GM12892 (cell line): ENCODE data around the gene SEC31B.
A peak's percentile ranks its signal among the peaks of the same experiment; 100 is the strongest.

Source experiments
- POLR2A ChIP-seq: IDR thresholded peaks from 2 replicates; pipeline ENCODE4 v1.6.1; 2011; ENCODE audit warnings: low read depth, low read length, control low read depth
- TAF1 ChIP-seq: IDR thresholded peaks from 2 replicates; pipeline ENCODE4 v1.6.1; 2011; ENCODE audit warnings: low read depth, mild to moderate bottlenecking, control low read depth, low read length, borderline replicate concordance

GRCh38 chr10:100535715-100536353 is 16.2 kb upstream of the SEC31B start, which contains the start of gene HIF1AN:
- TF ChIP-seq TAF1 (peak; percentile 84), POLR2A (peak; percentile 95)
